Mononuclear cell (primary cell): ENCODE results near the gene SLC25A52. TPM values are rescaled to one million over a fixed set of nuclear protein-coding genes. Genes with fewer than 3 reads are reported as not detected.

Experiments
- H3K27me3 ChIP-seq: 2 replicates; pipeline ENCODE4 v1.6.0; 2011; ENCODE audit warnings: low read length, control low read depth; ENCODE audit not compliant: insufficient read depth
- H3K4me1 ChIP-seq: 2 replicates; pipeline ENCODE4 v1.5.1; 2011; ENCODE audit warnings: mild to moderate bottlenecking, low read length, control low read depth; ENCODE audit not compliant: insufficient read depth
- H3K4me3 ChIP-seq: 2 replicates; pipeline ENCODE4 v1.5.1; 2011; ENCODE audit warnings: mild to moderate bottlenecking, low read length, moderate library complexity
- H3K9me3 ChIP-seq: 2 replicates; pipeline ENCODE4 v1.5.1; 2011; ENCODE audit warnings: low read depth, mild to moderate bottlenecking, control low read depth, low read length
- total RNA-seq: library from RNA; depleted of rRNA; stranded (reverse); fragments of >200 nt; gene quantifications from one replicate; pipeline ENCODE4 v1.2.3, GENCODE V29; 2012

SLC25A52 gene
- total RNA-seq, 1 donor, result 0.10 TPM

GRCh38 chr18:31722369-31722957 is 38.2 kb downstream of the SLC25A52 start:
- Histone ChIP-seq H3K9me3 (no peaks in the 10 kb centered on the region), H3K4me3 (no peak overlapping the region), H3K27me3 (peaks cover 17% of the 10 kb centered on the region), H3K4me1 (peaks cover 7% of the 10 kb centered on the region)

- Histone ChIP-seq H3K4me3 (no peak overlapping the region), H3K9me3 (no peaks in the 10 kb centered on the region), H3K4me1 (peaks cover 7% of the 10 kb centered on the region), H3K27me3 (peaks cover 17% of the 10 kb centered on the region)
Observed at GRCh38 chr18:31721601-31722000, 39.1 kb downstream of the SLC25A52 start.

- Histone ChIP-seq H3K4me1 (peaks cover 7% of the 10 kb centered on the region), H3K9me3 (no peaks in the 10 kb centered on the region), H3K27me3 (peaks cover 17% of the 10 kb centered on the region), H3K4me3 (no peak overlapping the region)
Observed at GRCh38 chr18:31720867-31721266, 39.8 kb downstream of the SLC25A52 start.

GRCh38 chr18:31719363-31720006 is 41.2 kb downstream of the SLC25A52 start:
- peaks cover 13% of the 10 kb centered on the region for H3K27me3 ChIP-seq
- H3K4me3 ChIP-seq, result no peak overlapping the region
- H3K9me3 ChIP-seq, result no peaks in the 10 kb centered on the region
- peaks cover 4% of the 10 kb centered on the region for H3K4me1 ChIP-seq

- H3K4me3 ChIP-seq, result no peak overlapping the region
- no peaks in the 10 kb centered on the region for H3K9me3 ChIP-seq
Observed at GRCh38 chr18:31718386-31718785, 42.3 kb downstream of the SLC25A52 start.

GRCh38 chr18:31716362-31716761 is 44.3 kb downstream of the SLC25A52 start:
- Histone ChIP-seq H3K4me3 (no peak overlapping the region), H3K4me1 (no peaks in the 10 kb centered on the region), H3K9me3 (no peaks in the 10 kb centered on the region), H3K27me3 (no peaks in the 10 kb centered on the region)

More at GRCh38 chr18:31718386-31718785, 42.3 kb downstream of the SLC25A52 start:
- H3K4me1 ChIP-seq, result no peaks in the 10 kb centered on the region
- peaks cover 4% of the 10 kb centered on the region for H3K27me3 ChIP-seq

GRCh38 chr18:31711365-31712172 is 49.1 kb downstream of the SLC25A52 start:
- Histone ChIP-seq H3K9me3 (no peaks in the 10 kb centered on the region), H3K27me3 (no peaks in the 10 kb centered on the region), H3K4me1 (no peaks in the 10 kb centered on the region), H3K4me3 (no peak overlapping the region)

GRCh38 chr18:31710826-31711225 is 49.9 kb downstream of the SLC25A52 start:
- H3K27me3 ChIP-seq, result no peaks in the 10 kb centered on the region
- H3K9me3 ChIP-seq, result no peaks in the 10 kb centered on the region
- H3K4me1 ChIP-seq, result no peaks in the 10 kb centered on the region
- no peak overlapping the region for H3K4me3 ChIP-seq

Other genes starting within 250 kb of the SLC25A52 start
- not detected for gene TTR, start 169.0 kb downstream of the SLC25A52 start, total RNA-seq
- 1.0 TPM for gene B4GALT6, start 76.3 kb downstream of the SLC25A52 start, total RNA-seq
- 25.0 TPM for gene TRAPPC8, start 182.2 kb upstream of the SLC25A52 start, total RNA-seq